Measurements from ENCODE around the gene THY1.

The THY1 gene

DNA sequence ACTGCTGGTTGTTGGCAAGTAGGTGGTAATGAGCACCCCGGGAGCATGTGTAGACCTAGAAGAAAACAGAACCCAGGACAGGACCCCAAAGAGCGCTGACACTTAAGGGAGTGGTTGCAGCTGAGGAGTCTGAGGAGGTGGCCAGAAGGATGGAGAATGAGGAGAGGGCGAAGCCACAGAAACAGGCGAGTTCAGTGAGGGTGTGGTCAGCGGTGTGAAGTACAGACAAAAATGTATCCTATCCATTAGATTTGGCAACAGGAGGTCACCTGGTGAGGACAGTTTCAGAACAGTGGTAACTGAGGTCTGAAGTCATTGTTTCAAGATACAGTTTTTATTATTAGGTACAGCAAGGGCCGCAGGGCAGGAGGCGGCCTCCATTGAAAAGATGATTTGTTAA, 8.6 kb upstream of the THY1 start:
- no peak overlapping the region for H3K27ac ChIP-seq (ENCODE audit: low read length)
- no peaks in the 10 kb centered on the region for H3K27me3 ChIP-seq (replicated peaks; ENCODE audit: insufficient read depth, low read length)
- no peaks in the 10 kb centered on the region for H3K9me2 ChIP-seq (replicated peaks; ENCODE audit: insufficient read depth, low read length)
- no peaks in the 10 kb centered on the region for H4K20me1 ChIP-seq (ENCODE audit: insufficient read depth, low read length)
- H3F3A ChIP-seq (ENCODE audit: insufficient read depth, low read length): no peaks in the 10 kb centered on the region
- H3K4me3 ChIP-seq (ENCODE audit: low read length): no peak overlapping the region
- H3K4me2 ChIP-seq (ENCODE audit: low read depth, low read length): no peak overlapping the region
- no peaks in the 10 kb centered on the region for H3K4me1 ChIP-seq (ENCODE audit: low read length)
- no peak overlapping the region for H3K9ac ChIP-seq (ENCODE audit: low read length)
- H3K9me3 ChIP-seq (replicated peaks; ENCODE audit: insufficient read depth, low read length): no peaks in the 10 kb centered on the region
- no peaks in the 10 kb centered on the region for H3K36me3 ChIP-seq (replicated peaks; ENCODE audit: insufficient read depth, low read length)
- TF ChIP-seq EZH2phosphoT487 (IDR thresholded peaks at IDR 0.05; ENCODE audit: low read length): no peak
- H3K79me2 ChIP-seq (ENCODE audit: low read length): no peaks in the 10 kb centered on the region
- no peak overlapping the region for H2AFZ ChIP-seq (ENCODE audit: low read length)
- no peak for DNase-seq

DNA sequence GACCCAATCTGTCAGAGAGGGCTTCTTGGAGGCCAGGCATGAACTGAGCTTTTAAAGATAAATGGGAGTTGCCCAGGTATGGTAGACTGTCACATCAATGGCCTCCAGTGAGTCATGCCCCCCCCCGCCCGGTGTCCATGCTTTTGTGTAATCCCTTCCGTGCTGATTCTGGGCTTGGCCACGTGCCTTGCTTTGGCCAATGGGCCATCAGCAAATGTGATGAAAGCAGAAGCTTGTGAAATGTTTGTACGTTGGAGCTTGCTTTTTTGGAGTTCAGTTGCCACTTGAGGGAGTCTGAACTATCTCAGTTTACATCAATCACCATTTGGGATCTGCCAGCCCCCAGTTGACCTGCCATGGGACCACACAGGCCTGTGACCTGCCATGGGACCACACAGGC, 4.3 kb upstream of the THY1 start:
- no peak overlapping the region for H3K4me2 ChIP-seq (ENCODE audit: low read depth, low read length)
- TF ChIP-seq, protein P1, sequence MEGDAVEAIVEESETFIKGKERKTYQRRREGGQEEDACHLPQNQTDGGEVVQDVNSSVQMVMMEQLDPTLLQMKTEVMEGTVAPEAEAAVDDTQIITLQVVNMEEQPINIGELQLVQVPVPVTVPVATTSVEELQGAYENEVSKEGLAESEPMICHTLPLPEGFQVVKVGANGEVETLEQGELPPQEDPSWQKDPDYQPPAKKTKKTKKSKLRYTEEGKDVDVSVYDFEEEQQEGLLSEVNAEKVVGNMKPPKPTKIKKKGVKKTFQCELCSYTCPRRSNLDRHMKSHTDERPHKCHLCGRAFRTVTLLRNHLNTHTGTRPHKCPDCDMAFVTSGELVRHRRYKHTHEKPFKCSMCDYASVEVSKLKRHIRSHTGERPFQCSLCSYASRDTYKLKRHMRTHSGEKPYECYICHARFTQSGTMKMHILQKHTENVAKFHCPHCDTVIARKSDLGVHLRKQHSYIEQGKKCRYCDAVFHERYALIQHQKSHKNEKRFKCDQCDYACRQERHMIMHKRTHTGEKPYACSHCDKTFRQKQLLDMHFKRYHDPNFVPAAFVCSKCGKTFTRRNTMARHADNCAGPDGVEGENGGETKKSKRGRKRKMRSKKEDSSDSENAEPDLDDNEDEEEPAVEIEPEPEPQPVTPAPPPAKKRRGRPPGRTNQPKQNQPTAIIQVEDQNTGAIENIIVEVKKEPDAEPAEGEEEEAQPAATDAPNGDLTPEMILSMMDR (IDR thresholded peaks at IDR 0.05; ENCODE audit: low read length): no peak
- H4K20me1 ChIP-seq (ENCODE audit: insufficient read depth, low read length): no peaks in the 10 kb centered on the region

DNA sequence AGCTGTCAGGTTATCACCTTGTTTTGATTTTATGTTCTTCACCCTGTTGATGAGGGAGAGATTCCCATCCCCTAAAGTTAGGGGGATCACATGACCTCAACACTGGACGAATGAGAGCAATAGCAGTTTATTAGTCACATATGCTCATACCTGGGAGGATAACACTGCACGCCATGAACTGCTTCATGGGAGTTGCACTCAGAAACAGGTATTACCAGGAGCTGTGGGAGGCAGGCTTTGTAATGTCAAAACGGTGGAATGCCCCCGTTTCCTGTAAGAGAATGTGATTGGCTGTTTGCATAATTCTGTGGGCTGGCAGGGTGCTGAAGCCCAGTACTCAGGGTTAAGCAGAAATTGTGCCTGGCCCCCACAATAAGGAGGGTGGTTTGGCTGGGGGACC, 3.2 kb upstream of the THY1 start:
- Histone ChIP-seq H3K4me2 (ENCODE audit: low read depth, low read length) (no peak overlapping the region), H3K9me3 (replicated peaks; ENCODE audit: insufficient read depth, low read length) (no peaks in the 10 kb centered on the region), H3K27me3 (replicated peaks; ENCODE audit: insufficient read depth, low read length) (peaks cover 19% of the 10 kb centered on the region), H3K36me3 (replicated peaks; ENCODE audit: insufficient read depth, low read length) (no peaks in the 10 kb centered on the region), H3K27ac (ENCODE audit: low read length) (no peak overlapping the region), H3K4me3 (ENCODE audit: low read length) (no peak overlapping the region), H3K4me1 (ENCODE audit: low read length) (no peaks in the 10 kb centered on the region), H3F3A (ENCODE audit: insufficient read depth, low read length) (no peaks in the 10 kb centered on the region), H3K79me2 (ENCODE audit: low read length) (no peaks in the 10 kb centered on the region), H2AFZ (ENCODE audit: low read length) (no peak overlapping the region), H3K9me2 (replicated peaks; ENCODE audit: insufficient read depth, low read length) (no peaks in the 10 kb centered on the region), H3K9ac (ENCODE audit: low read length) (no peak overlapping the region), H4K20me1 (ENCODE audit: insufficient read depth, low read length) (no peaks in the 10 kb centered on the region)
- TF ChIP-seq EZH2 (optimal IDR thresholded peaks at IDR 0.05; ENCODE audit: low read depth, low read length) (no peak), EZH2phosphoT487 (IDR thresholded peaks at IDR 0.05; ENCODE audit: low read length) (no peak)
- TF ChIP-seq, protein P1 (IDR thresholded peaks at IDR 0.05; ENCODE audit: low read length): no peak
- DNase-seq: no peak

More for the DNA sequence above, 4.3 kb upstream of the THY1 start:
- no peaks in the 10 kb centered on the region for H3K9me2 ChIP-seq (replicated peaks; ENCODE audit: insufficient read depth, low read length)
- no peaks in the 10 kb centered on the region for H3K36me3 ChIP-seq (replicated peaks; ENCODE audit: insufficient read depth, low read length)
- H3K4me3 ChIP-seq (ENCODE audit: low read length): no peak overlapping the region
- DNase-seq: no peak
- H3K9me3 ChIP-seq (replicated peaks; ENCODE audit: insufficient read depth, low read length): no peaks in the 10 kb centered on the region
- no peaks in the 10 kb centered on the region for H3K79me2 ChIP-seq (ENCODE audit: low read length)
- peaks cover 8% of the 10 kb centered on the region for H3K27me3 ChIP-seq (replicated peaks; ENCODE audit: insufficient read depth, low read length)
- no peaks in the 10 kb centered on the region for H3K4me1 ChIP-seq (ENCODE audit: low read length)
- H3K27ac ChIP-seq (ENCODE audit: low read length): no peak overlapping the region
- H3F3A ChIP-seq (ENCODE audit: insufficient read depth, low read length): no peaks in the 10 kb centered on the region
- H2AFZ ChIP-seq (ENCODE audit: low read length): no peak overlapping the region
- H3K9ac ChIP-seq (ENCODE audit: low read length): no peak overlapping the region

DNA sequence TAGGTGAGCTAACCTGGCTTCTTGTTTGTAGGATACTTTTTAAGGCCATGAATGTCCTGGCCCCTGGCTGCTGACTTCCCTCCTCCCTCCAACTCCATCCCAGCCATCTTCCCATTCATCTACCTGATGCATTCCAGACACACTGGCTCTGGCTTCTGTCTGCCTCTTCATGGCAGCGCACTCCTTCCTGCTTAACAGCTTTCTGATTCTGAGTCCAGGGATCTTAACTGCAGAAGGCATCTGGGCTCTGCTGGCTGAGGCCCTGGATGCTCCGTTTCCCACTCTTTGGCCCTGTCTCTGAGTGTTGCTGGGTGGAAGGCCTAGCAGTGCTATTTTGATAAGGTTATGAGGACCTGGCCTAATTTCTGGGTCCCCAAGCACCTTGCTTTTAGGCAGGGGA, 1.8 kb upstream of the THY1 start:
- Histone ChIP-seq H3K36me3 (replicated peaks; ENCODE audit: insufficient read depth, low read length) (no peaks in the 10 kb centered on the region), H3K4me3 (ENCODE audit: low read length) (no peak overlapping the region), H3K4me2 (ENCODE audit: low read depth, low read length) (no peak overlapping the region), H3K27me3 (replicated peaks; ENCODE audit: insufficient read depth, low read length) (peaks cover 33% of the 10 kb centered on the region), H3K9ac (ENCODE audit: low read length) (no peak overlapping the region), H3F3A (ENCODE audit: insufficient read depth, low read length) (no peaks in the 10 kb centered on the region), H3K4me1 (ENCODE audit: low read length) (no peaks in the 10 kb centered on the region), H3K79me2 (ENCODE audit: low read length) (no peaks in the 10 kb centered on the region), H3K9me3 (replicated peaks; ENCODE audit: insufficient read depth, low read length) (no peaks in the 10 kb centered on the region), H4K20me1 (ENCODE audit: insufficient read depth, low read length) (no peaks in the 10 kb centered on the region), H3K9me2 (replicated peaks; ENCODE audit: insufficient read depth, low read length) (no peaks in the 10 kb centered on the region), H3K27ac (ENCODE audit: low read length) (no peak overlapping the region), H2AFZ (ENCODE audit: low read length) (no peak overlapping the region)
- no peak for TF ChIP-seq EZH2phosphoT487 (IDR thresholded peaks at IDR 0.05; ENCODE audit: low read length)
- no peak for TF ChIP-seq EZH2 (optimal IDR thresholded peaks at IDR 0.05; ENCODE audit: low read depth, low read length)
- TF ChIP-seq, protein P1 (IDR thresholded peaks at IDR 0.05; ENCODE audit: low read length): no peak
- no peak for DNase-seq

All from MM.1S (cell line).